Globus pallidus (tissue), 1 donor: ENCODE results near the gene TNFAIP8L1.
A peak's percentile ranks its signal among the peaks of the same experiment; 100 is the strongest.
"Not testable (repeated sequence)": the region's sequence is repeated elsewhere in the genome, so short reads cannot be mapped to it uniquely, and the experiment has no call there.

Source experiments
- DNase-seq: peaks from one replicate; pipeline ENCODE4 v3.0.0-alpha.2; 2015; ENCODE audit warnings: low spot score

TNFAIP8L1 gene

GRCh38 chr19:4678881-4679790 is 39.8 kb downstream of the TNFAIP8L1 start:
- DNase-seq: no peak

DNA sequence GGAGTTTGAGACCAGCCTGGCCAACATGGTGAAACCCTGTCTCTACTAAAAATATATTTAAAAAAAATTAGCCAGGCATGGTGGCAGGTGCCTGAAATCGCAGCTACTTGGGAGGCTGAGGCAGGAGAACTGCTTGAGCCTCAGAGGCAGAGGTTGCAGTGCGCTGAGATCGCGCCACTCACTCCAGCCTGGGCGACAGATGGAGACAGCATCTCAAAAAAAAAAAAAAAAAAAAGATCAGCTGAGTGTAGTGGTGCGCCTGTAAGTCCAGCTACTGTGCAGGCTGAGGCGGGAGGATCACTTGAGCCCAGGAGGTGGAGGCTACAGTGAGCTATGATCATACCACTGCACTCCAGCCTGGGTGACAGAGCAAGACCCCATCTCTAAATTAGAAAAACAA is 40.7 kb downstream of the TNFAIP8L1 start:
- not testable (repeated sequence) for DNase-seq

GRCh38 chr19:4682417-4683200 is 43.3 kb downstream of the TNFAIP8L1 start:
- no peak for DNase-seq

DNA sequence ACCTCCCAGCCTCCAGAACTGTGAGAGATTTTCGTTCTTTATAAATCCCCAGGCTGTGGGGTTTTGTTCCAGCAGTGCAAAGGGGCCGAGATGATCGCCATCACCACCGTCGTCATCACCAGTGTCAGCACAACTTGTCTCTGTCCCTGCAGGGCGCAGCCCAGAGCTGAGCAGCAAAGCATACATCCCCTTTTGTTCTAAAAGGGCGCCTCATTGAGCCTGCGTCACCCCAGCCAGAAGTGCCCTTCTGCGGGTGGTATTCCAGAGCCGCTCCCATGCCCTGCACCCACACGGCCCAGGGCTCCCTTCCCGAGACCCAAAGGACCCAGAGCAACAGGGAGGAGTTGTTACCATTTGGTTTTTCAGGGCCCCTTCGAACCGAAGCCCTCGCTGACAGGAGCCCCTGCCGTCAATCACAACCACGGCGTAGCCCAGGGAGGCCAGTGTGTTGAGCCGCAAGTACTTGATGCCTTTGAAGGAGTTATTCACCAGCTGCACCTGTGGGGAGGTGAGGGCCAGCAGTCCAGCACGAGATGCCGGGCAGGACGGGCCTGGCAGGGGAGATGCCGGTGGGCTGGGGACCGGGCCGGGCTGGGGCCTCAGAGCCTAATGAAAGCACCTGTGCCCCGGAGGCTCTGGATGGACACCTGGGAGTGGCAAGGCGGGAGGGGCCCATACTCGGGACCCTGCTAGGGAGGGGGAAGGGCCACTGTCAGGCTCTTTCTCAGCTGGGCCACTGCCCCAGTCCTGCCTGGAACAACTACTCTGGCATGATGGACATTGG is 45.2 kb downstream of the TNFAIP8L1 start:
- DNase-seq: peak; percentile 34

- DNase-seq: no peak
These were observed 47.4 kb downstream of the TNFAIP8L1 start for GRCh38 chr19:4686700-4687099.

GRCh38 chr19:4687396-4687795 is 48.1 kb downstream of the TNFAIP8L1 start:
- no peak for DNase-seq

DNA sequence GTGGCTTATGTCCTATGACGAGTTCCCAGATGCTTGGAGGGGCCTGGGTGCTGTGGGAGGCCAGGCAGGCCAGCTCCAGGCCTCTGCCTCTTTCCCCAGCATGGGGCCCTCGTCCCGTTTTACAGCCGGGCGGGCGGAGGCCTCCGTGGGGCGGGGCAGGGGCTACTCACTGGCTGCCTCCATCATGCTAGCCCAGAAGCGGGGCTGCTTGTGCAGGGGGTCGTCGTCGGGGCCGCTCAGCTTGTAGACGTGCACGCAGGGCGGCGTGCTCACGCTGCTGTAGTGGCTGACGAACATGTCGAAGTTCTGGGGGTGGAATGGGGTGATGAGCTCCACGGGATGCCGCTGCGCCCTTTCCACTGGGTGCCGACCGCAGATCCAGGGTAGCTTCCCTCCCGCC is 49.3 kb downstream of the TNFAIP8L1 start:
- no peak for DNase-seq

DNA sequence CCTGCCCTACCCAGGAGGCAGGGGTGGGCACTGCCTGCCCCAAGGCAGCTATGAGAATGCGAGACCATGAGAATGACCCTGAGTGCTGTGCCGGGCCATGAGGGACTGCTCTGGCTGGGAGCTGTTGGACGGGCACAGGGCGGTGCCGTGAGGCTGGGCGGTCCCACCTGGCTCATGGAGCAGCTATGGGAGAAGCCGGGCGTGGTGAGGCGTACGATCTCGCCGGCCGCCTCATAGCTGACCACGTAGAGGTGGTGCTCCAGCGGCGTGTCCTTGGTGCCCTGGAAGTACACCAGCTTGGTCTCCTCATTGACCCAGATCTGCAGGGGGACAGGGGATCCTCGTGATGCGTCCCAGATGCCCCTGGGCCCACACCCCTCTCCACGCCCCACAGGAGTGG is 50.1 kb downstream of the TNFAIP8L1 start:
- DNase-seq: no peak

DNA sequence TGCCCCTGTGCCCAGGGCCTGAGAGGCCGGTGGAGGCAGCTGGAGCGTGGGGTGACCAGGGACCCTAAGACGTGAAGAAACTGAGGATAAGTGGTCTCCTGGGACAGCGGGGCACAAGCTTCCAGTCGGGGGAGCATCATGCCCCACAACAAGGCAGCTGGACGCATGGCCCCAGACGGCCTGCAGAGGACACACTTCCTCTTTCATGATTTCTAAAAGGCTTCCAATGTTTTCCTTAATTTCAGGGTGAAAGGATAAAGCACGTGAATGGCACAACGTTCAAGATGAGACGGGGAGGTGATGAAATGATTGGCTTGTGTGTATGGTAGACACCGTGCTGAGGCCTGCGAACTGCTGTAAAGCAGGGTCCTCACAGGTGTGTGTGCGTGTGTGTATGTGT is 51.0 kb downstream of the TNFAIP8L1 start:
- no peak for DNase-seq

- DNase-seq: no peak
These were observed 52.1 kb downstream of the TNFAIP8L1 start for GRCh38 chr19:4691373-4691772.

- DNase-seq: no peak
These were observed 53.1 kb downstream of the TNFAIP8L1 start for GRCh38 chr19:4692251-4693077.

- no peak for DNase-seq
These were observed 53.7 kb downstream of the TNFAIP8L1 start for GRCh38 chr19:4693078-4693350.

DNA sequence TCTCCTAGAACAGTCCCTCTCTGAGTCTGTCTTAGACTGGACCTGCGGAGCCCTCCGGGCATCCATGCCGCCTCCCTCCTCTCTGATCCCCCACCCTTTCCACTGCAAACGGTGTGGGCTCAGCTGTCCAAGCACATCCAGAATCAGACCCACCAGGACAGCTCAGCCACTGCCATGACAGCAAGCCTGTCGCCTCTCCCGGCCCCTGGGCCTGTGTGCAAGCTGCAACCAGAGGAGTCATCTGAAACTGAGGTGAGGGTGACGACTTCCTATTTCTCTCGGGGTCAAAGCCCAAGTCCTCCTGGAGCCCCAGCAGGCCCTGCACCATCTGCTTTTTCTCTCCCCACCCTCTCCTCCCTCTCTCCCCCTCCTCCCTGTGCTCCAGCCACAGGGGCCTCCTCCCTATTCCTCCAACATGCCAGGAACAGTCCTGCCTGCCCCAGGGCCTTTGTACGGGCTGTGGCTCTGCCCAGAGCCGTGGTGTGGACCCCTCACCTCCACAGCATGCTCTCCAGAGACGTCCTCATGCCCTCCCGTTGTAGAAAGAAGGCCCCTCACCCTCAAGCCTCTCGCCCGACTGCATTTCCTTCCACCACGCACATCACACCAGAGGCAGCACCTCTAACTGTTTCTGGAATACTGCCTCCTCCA is 54.3 kb downstream of the TNFAIP8L1 start:
- no peak for DNase-seq

DNA sequence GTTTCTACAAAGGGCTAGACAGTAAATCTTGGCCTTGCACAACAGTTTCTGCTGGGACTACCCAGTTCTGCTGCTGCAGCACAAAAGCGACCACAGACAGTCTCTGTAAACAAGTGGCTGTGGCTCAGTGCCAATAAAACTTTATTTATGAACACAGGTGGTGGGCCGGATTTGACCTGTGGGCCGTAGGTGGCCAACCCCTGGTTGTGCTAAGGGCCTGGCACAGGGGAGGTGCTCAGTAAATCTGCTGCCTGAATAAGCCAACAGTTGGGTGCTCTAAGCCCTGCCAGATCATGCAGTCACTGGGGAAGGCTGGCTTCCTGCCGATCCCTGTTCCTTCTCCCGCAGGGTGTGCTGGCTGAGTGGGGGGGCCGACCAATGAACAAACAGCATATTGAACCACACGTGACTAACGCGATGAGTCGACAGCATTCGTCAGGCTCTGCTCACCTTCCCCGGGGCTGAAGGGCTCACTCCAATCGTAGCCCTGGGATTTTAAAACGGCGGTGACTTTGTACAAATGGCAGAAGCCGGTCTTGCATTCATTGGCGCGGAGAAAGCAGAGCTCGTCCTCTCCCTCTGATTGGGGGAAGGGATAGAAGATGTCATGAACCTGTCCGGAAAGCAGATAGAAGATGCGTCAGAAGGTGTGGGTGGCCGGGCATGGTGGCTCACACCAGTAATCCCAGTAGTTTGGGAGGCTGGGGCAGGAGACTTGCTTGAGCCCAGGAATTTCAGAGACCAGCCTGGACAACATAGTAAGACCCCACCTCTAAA is 55.1 kb downstream of the TNFAIP8L1 start:
- peak; percentile 73 for DNase-seq

- DNase-seq: peak; percentile 43
These were observed 56.0 kb downstream of the TNFAIP8L1 start for GRCh38 chr19:4695224-4695731.

- no peak for DNase-seq
These were observed 58.0 kb downstream of the TNFAIP8L1 start for GRCh38 chr19:4697304-4697703.

GRCh38 chr19:4699826-4700692 is 60.7 kb downstream of the TNFAIP8L1 start:
- no peak for DNase-seq

DNA sequence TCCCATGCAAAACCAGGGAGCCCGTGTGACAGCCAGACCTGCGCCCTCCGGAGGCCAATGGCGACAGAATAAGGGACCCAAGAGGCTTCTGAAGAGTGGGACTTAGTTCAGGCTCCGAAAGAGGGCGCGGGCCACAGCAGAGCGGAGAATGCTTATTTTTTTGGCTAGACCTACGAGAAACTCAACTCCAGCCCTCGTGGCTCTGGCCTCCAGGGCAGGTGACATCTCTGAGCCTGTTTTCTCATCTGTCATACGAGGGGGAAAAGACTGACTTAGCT is 61.3 kb downstream of the TNFAIP8L1 start:
- no peak for DNase-seq

GRCh38 chr19:4701557-4701956 is 62.2 kb downstream of the TNFAIP8L1 start:
- no peak for DNase-seq
